Activated CD8-positive, alpha-beta memory T cell treated with anti-CD3 and anti-CD28 coated beads for 36 hours (primary cell): ENCODE measurements around the gene PAPLN. TPM values are rescaled to one million over a fixed set of nuclear protein-coding genes. Genes with fewer than 3 reads are reported as not detected.
"Not testable (repeated sequence)": the region's sequence is repeated elsewhere in the genome, so short reads cannot be mapped to it uniquely, and the experiment has no call there.

Experiments
- CTCF ChIA-PET: fragments of 350-600 bp; sonication (Branson Sonifier 250); formaldehyde crosslinking; loops from one replicate; lab custom pipeline; 2021; ENCODE audit warnings: antibody characterized with exemption; lab: Charles Lee
- POLR2A ChIA-PET: fragments of 350-600 bp; sonication (Branson Sonifier 250); formaldehyde crosslinking; loops from one replicate; lab custom pipeline; 2021; ENCODE audit warnings: antibody characterized with exemption; lab: Charles Lee
- total RNA-seq, 2 experiments: library from RNA; stranded (reverse); gene quantifications; one replicate each; pipeline ENCODE4 v1.2.3, GENCODE V29; 2021

Gene PAPLN
- total RNA-seq, 2 experiments from 2014 or later, result 0.27 to 0.32 TPM

GRCh38 chr14:73269729-73270531 lies 32.6 kb downstream of the PAPLN start:
- CTCF ChIA-PET, result no interaction called here

GRCh38 chr14:73272393-73272792 lies 35.1 kb downstream of the PAPLN start:
- POLR2A ChIA-PET, result no interaction called here
- CTCF ChIA-PET, result no interaction called here

More at GRCh38 chr14:73269729-73270531, 32.6 kb downstream of the PAPLN start:
- POLR2A ChIA-PET, result no interaction called here

GRCh38 chr14:73273799-73274198 lies 36.5 kb downstream of the PAPLN start:
- POLR2A ChIA-PET, result no interaction called here
- CTCF ChIA-PET, result no interaction called here

- ChIA-PET POLR2A (no interaction called here), CTCF (no interaction called here)
Observed at GRCh38 chr14:73276836-73277235, 39.5 kb downstream of the PAPLN start.

GRCh38 chr14:73277376-73277775 lies 40.1 kb downstream of the PAPLN start:
- ChIA-PET CTCF (interaction anchor here (1.2 kb wide), 1 partner anchor 194 kb away, joined by 4 read pairs; no protein-coding TSS in a partner anchor), POLR2A (no interaction called here)

- ChIA-PET POLR2A (no interaction called here), CTCF (no interaction called here)
Observed at GRCh38 chr14:73280903-73281302, 43.6 kb downstream of the PAPLN start.

- CTCF ChIA-PET, result no interaction called here
- POLR2A ChIA-PET, result no interaction called here
Observed at GRCh38 chr14:73283608-73284379, 46.5 kb downstream of the PAPLN start.

GRCh38 chr14:73285979-73286378 lies 48.7 kb downstream of the PAPLN start:
- CTCF ChIA-PET, result no interaction called here
- POLR2A ChIA-PET, result no interaction called here

GRCh38 chr14:73286598-73286997 lies 49.3 kb downstream of the PAPLN start:
- ChIA-PET POLR2A (no interaction called here), CTCF (interaction anchor here (1.6 kb wide), 1 partner anchor 10 kb away, joined by 3 read pairs; no protein-coding TSS in a partner anchor)

- ChIA-PET CTCF (interaction anchor here (1.6 kb wide), 1 partner anchor 9 kb away, joined by 3 read pairs; no protein-coding TSS in a partner anchor), POLR2A (interaction anchor here (0.7 kb wide), 1 partner anchor 16 kb away, joined by 4 read pairs; no protein-coding TSS in a partner anchor)
Observed at GRCh38 chr14:73287071-73287470, 49.8 kb downstream of the PAPLN start.

GRCh38 chr14:73289308-73289707 lies 52.0 kb downstream of the PAPLN start:
- CTCF ChIA-PET, result no interaction called here
- POLR2A ChIA-PET, result no interaction called here

- ChIA-PET CTCF (no interaction called here), POLR2A (interaction anchor here (0.8 kb wide), 1 partner anchor 168 kb away, joined by 3 read pairs; no protein-coding TSS in a partner anchor)
Observed at GRCh38 chr14:73289729-73290128, 52.4 kb downstream of the PAPLN start.

GRCh38 chr14:73290279-73290678 lies 53.0 kb downstream of the PAPLN start:
- ChIA-PET POLR2A (interaction anchor here (0.8 to 1.0 kb wide), 2 partner anchors 167 to 200 kb away, joined by 3 read pairs; partner anchors contain the start of gene RIOX1), CTCF (no interaction called here)

- ChIA-PET POLR2A (interaction anchor here (0.7 kb wide), 1 partner anchor 100 kb away, joined by 5 read pairs; no protein-coding TSS in a partner anchor), CTCF (interaction anchor here (0.7 to 2.6 kb wide), 5 partner anchors 20 to 178 kb away, joined by 3 to 18 read pairs (median 5); no protein-coding TSS in a partner anchor)
Observed at GRCh38 chr14:73293782-73294781, 56.8 kb downstream of the PAPLN start.

GRCh38 chr14:73295198-73295796 lies 58.0 kb downstream of the PAPLN start:
- ChIA-PET POLR2A (interaction anchor here (0.6 kb wide), 4 partner anchors 17 to 176 kb away, joined by 3 to 5 read pairs (median 4); no protein-coding TSS in a partner anchor), CTCF (interaction anchor here (0.6 to 2.6 kb wide), 14 partner anchors 8 to 221 kb away, joined by 3 to 18 read pairs (median 4); no protein-coding TSS in a partner anchor)

GRCh38 chr14:73305499-73305898 lies 68.2 kb downstream of the PAPLN start:
- ChIA-PET CTCF (interaction anchor here (1.7 kb wide), 1 partner anchor 167 kb away, joined by 3 read pairs; no protein-coding TSS in a partner anchor), POLR2A (no interaction called here)

GRCh38 chr14:73307261-73307660 lies 70.0 kb downstream of the PAPLN start:
- POLR2A ChIA-PET, result no interaction called here
- CTCF ChIA-PET, result no interaction called here

GRCh38 chr14:73309207-73309606 lies 71.9 kb downstream of the PAPLN start:
- POLR2A ChIA-PET, CTCF ChIA-PET: not testable (repeated sequence)
